Left cardiac atrium (tissue), 4 donors: ENCODE data around the gene HOXA13. TPM values are rescaled to one million over a fixed set of nuclear protein-coding genes. Genes with fewer than 3 reads are reported as not detected.

Source experiments
- ATAC-seq, 2 donors: fragments of 200-7000 bp; cut with Tn5 transposase; one replicate each; pipeline ENCODE4 v1.9.1; 2020; ENCODE audit warnings: mild to moderate bottlenecking in 2 of 2, moderate library complexity in 2 of 2
- DNase-seq: peaks from one replicate; pipeline ENCODE4 v3.0.0-alpha.2; 2020
- intact Hi-C, 2 donors: fragments of 100-400 bp; cut with DNase I; formaldehyde crosslinking; loops; one replicate each; pipeline versions ENCODE4 v1.14.1 to v1.15.1; 2022 to 2023
- total RNA-seq, 2 donors: library from RNA; stranded (reverse); fragmentation: NEBNext Ultra II Directional; extraction: Animal tissue kit (Norgen Biotek cat#: 25700); gene quantifications; one replicate each; pipeline ENCODE4 v1.2.1, GENCODE V29; 2021
- donor health status: DM: no; HTN: yes; CAD: no.
- donor health status: DM: no; HTN: yes; CAD: no; lungs with severe emphysema.
- donor health status: DM: yes; HTN: yes; CAD: no.
- donor health status: Dilated cardiomyopathy.

HOXA13 gene
- total RNA-seq, 2 donors from 2014 or later = not detected

DNA sequence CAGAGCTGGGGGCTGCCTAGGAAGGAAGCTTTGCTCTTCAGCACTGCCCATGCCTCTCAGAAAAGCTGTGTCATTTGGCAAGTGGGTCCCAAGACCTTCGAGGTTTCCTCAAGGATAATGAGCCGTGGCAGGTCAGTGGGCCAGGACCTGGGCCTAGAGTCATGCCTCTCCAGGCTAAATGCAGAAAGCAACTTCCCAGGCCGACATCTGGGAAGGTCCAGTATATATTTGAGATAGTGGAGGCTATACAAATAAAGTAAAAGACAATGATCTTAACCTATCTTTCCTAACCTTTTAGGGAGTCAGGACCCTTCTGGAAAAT, 23.4 kb downstream of the HOXA13 start:
- ATAC-seq = no peak
- intact Hi-C loops = no loop called here
- no peak for DNase-seq

DNA sequence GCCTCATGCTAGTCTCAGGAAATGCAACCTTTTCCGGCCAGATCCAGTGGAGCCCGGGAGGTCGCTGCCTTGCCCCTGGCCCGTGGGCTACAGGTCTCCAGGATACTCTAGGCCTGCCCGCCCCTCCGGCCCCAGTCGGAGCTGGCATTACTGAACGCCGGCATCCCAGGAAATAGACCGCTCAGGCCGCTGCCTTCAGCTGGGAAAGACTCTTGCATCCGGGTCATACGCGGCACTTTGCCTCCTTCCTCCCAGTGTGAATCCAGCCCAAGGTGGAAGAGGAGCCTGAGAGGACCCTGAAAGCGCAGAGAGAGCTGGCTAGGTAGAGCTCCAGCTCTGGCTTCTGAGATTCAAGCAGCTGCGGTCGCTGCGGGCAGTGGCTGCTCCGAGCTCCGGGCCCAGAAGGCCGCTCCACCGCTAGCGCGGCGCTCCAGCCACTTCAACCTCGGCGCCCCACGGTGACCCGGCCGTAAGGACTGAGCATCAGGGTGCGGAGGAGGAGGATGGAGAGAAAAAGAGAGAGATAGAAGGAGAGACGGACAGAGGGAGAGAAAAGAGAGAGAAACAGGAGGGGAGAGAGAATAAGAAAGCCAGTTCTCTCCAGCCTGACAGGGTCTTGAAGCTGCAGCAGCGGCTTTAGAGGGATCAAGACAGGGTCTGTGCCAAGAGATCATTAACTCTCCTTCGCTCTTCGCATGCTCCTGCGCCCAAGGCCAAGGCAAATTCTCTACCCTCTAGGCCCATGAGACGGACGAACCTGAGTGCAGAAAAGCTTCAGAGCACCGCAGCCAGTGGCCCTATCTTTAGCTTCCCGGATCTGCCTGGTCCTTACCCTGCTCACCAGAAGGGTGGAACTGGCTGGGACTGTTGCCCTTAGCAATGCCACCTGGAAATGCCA, 24.0 kb downstream of the HOXA13 start:
- ATAC-seq (no peak), DNase-seq (no peak)
- intact Hi-C loops = no loop called here

DNA sequence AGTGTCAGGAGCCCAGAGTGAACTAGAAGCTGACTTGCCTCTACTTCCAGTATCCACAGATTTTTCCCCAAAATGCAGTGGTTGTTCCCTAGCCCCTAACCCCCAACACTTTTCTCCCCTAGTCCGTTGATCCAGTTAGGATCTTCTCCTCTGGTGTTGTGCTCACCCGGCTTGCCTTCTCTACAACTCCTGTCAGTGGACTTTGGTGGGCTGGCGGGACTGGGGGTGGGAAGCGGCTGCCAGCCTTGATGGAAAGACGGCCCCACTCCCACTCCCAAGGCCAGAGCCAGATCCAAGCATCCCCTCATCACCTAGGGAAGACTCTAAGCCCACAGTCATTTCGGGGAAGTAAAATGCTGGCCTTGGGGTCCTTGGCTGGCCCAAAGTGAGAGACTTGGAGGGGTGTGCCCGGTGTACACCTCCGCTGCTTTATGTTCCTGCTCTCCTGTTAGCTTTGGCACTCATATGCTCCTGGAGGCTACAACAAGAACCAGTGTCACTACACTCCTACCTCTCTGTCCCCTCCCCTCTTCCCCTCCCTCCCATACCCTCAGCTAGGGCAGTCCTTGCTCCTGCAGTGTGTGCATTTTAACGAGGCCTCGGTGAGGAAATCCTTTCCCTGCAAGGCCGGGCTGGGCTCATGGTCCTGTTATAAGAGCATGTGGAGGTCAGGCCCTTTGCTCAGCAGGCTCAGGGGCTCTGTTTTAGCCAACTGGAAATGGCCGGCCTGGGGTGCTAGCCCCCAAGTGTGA, 24.8 kb downstream of the HOXA13 start:
- intact Hi-C loops = no loop called here
- ATAC-seq = no peak
- no peak for DNase-seq

DNA sequence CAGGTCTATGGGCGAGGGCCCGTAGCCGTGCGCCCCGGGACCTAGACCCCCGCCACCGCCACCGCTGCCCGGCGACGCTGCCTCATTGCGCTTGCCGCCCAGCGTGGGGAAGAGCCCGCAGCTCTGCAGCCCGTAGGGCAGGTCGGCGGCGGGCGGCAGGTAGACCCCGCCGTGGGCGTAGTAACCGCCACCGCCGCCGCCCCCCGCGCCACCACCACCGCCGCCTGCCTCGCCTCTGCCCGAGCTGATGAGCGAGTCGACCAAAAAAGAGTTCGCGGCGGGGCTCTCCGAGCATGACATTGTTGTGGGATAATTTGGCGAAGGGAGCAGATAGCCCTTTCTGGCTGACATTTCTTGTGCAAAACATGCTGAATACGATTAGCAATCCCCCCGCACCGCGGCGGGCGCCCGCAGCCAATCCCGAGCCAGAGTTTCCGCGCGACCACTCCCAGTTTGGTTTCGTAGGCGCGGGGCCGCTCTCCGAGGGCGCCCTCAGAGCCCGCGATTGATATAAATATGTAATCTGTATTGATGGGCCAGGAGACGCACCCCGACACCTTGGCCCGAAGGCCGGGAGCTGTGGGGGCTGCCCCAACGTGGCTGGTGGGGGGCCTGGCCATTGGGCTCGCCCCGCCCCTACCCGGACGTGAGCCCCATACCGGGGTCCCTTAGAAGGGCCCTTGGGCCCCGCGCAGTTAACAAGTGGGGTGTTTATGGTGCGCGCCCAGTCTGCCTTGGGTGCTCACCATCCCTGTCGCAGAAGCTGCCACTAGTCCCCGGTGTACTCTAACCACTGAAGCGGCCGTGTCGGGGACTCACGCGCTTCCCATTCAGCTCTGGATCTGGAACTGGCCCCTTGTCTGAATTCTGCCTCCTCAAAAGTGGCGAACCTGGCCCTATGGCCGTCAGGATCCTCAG, 25.7 kb downstream of the HOXA13 start, which contains the start of gene HOXA10:
HOXA10 (minus strand) TSS at position 365 of the 918 bp plus-strand sequence; CDS start at position 351, 14 bp downstream.
- intact Hi-C loops = no loop called here
- no peak for ATAC-seq
- DNase-seq = no peak

DNA sequence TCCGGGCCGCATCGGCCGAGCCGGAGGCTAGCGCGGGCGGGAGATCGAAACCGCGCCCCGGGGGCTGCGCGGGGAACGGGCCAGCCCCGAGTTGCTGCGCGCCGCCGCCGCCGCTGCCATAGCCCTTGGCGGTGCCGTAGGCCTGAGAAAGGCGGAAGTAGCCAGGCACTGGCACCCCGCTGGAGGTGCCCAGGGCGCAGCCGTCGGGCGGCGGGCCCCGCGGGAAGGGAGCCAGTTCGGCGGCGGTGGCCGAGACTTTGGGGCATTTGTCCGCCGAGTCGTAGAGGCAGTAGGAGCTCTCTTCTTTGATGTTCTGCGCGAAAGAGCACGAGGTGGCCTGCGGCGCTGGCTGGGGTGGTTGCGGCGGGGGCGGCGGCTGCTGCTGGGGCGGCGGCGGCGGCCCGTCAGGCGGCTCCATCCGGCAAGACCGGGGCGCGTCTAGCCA, 26.4 kb downstream of the HOXA13 start:
- ATAC-seq (peak; percentile 48 to 64), DNase-seq (no peak)
- intact Hi-C loops = no loop called here

DNA sequence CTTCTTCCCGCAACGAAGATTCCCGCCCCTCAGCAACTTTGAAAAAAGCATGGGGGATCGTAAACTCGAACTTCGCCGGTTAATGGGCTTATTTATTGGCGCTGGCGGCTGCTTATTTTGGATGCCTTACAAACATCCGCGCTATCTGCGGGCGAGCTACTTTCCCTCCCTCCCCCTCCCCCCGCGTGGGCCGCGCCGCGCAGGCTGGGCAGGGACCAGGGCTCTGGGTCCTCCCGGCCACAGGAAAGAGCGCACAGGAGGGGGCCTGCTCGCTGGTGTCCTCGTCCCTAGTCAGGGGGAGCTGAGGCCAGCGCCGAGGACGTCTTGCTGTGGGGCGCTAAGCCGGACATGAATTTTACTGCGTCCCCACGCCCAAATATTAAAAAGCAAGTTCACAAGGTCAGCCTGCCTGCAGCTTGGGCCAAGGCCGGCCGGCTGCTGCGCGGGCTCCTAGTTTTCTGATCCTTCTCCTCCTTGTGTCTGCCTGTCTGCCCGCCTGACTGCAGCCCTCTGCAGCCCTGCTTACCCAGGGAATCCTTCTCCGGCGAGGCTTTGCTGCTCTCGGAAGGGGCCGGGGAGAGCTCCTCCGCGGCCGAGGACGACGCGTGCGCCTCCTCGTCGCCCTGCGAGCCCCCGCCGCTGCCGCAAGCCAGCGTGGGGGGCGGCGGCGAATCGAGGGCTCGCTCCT, 26.9 kb downstream of the HOXA13 start:
- intact Hi-C loops = no loop called here
- ATAC-seq (peak; percentile 41 to 47), DNase-seq (peak; percentile 21)

DNA sequence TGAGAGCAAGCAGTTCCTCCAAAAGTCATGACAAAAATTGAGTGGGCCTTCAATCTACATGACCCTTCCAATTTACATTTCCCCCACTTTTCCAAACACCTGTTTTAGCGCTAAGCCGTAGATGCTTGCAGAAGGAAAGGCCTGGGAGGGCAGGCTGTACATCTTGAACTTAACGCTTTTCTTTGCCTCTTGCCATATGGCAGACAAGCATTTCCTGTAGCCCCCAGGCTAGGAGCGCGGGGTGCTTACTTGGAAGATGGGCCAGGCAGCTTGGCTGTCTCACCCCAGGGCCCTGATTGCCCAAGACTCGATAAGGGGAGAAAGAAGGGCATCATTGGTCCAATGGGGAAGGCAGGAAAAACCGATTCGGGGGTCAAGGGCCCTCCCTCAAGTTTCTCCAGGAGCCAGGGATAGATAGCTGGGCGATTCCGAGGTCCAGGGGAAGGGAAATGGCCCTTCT, 27.5 kb downstream of the HOXA13 start:
- intact Hi-C loops = no loop called here
- DNase-seq (peak; percentile 8), ATAC-seq (no peak)

DNA sequence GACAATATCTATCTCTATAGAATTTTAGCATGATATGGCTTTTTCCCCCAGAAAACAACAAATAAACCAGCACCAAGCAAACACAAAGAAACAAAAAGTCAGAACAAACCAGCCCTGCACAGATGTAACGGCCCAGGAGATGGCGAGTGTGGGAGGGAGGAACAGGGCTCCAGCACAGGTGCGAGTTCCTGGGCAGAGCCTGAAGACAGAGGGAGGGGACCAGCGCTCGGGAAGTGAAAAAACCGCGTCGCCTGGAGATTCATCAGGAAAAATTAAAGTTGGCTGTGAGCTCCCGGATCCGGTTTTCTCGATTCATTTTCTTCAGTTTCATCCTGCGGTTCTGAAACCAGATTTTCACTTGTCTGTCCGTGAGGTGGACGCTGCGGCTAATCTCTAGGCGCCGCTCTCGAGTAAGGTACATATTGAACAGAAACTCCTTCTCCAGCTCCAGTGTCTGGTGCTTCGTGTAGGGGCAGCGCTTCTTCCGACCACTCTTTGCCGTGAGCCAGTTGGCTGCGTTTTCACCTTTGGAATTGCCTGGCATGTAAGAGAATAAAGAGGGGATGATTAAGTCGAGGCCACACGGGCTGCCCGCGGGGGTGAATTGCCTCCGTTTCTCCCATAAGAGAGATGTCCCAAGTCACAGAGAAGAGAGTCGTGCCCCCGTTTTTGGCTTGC, 28.1 kb downstream of the HOXA13 start:
- DNase-seq (peak; percentile 11), ATAC-seq (no peak)
- intact Hi-C loops = no loop called here

DNA sequence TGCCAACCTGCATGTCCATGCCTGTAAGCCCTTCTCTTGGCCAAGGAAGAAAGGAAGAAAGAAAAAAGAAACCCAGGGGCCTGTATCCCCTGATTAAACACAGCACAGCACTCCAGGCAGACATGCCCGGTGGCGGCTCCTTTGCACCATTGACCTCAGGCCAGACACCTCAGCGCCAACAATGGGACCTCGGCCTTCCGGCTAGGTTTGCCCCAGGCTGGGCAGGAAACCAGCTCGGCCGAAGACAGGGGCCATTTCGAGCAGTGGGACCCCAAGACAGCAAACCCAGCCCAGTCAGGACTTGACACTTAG, 28.6 kb downstream of the HOXA13 start:
- no peak for ATAC-seq
- DNase-seq = peak; percentile 14

DNA sequence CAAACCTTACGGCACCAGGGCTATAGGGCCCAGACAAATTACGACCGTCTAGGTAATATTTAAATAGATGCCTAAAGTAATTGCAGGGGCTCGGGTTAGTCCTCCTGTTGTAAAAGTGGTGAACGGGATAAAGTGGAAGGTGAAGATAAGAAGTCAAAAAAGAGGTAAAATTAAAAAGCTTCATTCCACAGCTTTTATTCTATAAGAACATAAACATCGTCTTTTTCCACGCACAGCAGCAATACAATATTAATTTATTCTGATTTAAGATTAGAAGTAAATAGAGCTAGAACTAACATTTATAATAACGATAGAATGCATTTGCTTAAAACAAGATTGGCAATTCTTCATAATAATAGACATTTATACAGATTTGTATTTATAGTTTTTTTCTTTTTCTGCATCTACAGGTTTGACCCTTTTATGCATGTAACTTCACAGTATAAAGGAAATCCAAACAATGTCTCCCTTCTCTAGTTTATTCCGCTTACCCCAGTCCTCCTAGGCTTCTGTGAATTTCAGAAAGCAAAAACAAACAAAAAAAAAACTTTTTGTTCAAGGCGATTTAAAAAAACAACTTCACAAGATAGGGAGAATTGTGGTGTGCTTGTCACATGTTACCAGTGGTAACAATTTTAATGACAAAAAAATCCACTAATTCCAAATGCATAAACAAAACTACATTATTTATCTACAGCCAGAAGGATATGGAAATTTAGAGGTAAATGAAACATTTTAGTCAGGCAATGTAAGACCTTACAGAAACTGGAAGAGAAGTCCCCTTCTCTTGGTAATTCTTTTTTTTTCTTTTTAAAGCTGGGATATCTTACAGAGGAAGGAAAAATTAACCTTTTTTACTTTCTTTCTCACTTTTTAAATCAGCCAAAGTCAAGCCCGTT, 29.2 kb downstream of the HOXA13 start:
- intact Hi-C loops = no loop called here
- DNase-seq (no peak), ATAC-seq (no peak)

More for the DNA sequence above, 28.6 kb downstream of the HOXA13 start:
- intact Hi-C loops = no loop called here

DNA sequence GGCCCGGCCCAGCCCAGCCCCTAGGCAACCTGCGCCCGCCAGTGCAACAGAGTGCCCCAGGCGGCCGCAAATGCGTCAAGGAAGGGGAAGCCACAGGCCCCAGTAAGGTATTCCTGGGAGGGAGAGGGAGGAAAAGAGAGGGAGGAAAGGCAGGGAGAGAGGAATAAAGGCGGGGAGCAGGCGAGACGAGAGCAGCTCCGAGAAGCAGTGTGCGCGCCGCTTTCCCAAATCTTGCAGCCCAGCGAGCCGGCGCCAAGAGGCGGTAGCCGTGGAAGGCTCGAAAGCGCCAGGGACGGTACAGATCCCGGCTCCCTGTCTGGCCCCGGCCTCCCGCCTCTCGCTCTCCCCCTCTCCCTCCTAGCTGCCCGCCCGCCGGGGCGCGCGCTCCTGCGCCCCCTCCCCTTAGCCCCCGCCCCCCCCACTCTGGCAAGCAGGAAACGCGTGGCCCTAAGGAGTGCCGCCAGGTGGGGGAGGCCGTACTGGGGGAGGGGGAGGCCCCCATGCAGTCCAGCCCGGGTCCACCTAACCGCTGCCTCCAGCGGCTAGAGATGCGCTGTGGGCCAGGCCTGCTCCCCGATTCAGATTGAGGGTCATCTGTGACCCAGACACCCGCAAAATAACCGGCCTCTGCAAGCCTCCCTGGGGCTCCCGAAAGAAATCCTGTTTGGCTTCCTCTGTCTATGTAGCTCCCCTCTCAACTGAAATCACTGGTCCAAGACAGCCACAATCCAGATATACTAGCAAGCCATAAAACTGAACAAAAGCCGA, 30.0 kb downstream of the HOXA13 start:
- DNase-seq (peak; percentile 16), ATAC-seq (no peak)
- intact Hi-C loops = loop anchor here (10.0 kb wide), 2 partner anchors 785 to 1305 kb away; no protein-coding TSS in a partner anchor

DNA sequence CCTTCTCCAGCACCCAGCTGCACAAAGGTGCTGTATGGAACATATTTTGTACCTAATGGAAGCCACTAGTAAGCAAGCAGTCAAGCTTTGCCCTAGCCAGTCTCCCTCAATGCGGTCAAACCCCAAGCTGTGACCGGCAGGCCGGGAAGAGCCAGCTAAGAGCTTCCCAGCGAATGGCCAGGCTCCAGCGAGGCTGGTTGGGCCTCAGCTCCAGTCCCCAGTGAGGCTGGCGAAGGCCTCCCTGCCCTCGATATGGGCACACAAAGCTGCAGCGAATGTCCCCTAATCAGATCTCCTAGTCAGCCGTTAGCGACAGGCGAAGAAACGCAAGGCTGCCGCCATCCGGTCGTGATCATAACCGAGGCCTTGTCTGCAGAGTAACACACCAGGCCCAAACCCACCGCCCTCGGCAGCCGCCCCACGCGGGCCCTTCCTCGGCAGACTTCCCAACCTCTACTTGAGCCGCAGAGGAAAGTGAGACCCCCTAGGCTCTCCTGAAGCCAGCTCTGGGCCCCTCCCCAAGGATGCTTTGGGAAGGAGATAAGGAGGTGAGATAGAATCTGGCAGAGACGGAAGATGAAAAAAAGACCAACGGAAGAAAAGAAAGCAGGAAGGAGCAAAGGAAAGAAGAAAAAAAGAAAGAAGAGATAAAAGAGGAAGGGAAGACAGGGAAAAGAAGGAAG, 31.5 kb downstream of the HOXA13 start:
- ATAC-seq (no peak), DNase-seq (peak; percentile 10)
- intact Hi-C loops = loop anchor here (10.0 kb wide), 2 partner anchors 784 to 1304 kb away; no protein-coding TSS in a partner anchor

DNA sequence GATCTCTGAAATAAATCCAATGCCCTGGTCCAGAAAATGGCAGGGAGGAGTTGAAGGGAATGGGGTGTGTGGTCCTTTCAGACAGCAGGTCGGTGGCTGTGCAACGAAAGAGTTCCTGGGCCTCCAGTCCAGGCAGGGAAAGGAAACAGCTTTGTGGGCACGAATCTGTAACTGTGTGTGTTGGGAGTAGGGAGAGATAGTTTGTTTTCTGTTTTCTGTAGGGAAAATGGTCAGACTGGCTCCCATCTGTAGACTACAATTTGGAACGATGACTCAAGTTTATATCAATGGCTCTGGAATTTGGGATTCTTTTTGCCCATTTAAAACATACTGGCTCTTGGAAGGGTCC, 32.0 kb downstream of the HOXA13 start:
- ATAC-seq = no peak
- intact Hi-C loops = loop anchor here (10.0 kb wide), 2 partner anchors 783 to 1303 kb away; no protein-coding TSS in a partner anchor
- DNase-seq = no peak

DNA sequence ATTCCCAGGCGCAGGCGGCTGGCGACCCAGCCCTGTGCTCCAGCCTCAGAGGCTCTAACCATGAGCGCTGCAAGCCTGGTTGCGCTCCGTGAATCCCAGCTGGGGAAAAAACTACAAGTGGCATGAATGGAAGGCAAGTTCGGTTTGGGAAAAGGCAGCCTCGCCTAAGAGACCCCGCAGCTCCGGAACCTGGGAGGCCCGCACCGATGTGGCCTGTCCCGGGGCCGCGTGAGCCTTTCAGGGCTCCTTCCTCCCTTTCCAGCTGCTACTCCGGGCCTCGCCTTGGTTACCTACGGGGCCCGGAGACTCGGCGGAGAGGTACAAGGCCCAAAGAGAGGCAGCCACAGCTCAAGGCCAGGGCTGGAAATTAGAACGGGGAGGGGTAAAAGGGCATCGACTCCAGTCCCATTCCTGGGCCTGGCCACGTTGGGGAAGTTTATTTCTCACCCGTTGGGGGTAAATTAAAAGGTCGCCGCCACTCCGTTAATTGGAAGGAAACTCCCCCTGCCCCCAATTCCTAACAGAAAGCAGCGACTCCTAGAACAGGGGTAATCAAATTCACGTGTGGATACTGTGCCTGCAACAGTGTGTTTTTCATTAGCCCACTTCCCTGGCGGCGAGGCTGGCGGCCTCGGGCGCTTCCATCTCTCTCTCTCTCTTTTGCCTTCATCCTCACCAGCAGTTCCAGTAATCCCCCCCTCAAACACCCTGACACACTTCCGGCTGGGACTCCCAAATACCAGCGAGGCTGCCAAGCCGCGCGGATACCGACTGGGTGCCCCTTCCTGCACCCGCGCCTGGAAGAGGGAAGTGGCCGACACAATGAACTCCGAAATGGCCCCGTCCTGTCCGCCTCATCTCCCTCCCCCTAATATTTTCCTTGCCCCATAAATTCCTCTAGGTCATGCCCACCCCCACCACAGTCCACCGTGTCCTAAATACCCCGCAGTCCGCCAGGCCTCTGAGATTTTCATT, 33.1 kb downstream of the HOXA13 start:
- DNase-seq = peak; percentile 14
- intact Hi-C loops = loop anchor here (10.0 kb wide), 2 partner anchors 782 to 1302 kb away; no protein-coding TSS in a partner anchor
- no peak for ATAC-seq
